Rectal smooth muscle tissue (tissue), 1 donor: ENCODE measurements around the gene SERPINB1.
"Not testable (repeated sequence)": the region's sequence is repeated elsewhere in the genome, so short reads cannot be mapped to it uniquely, and the experiment has no call there.

Source experiments
- H3K27ac ChIP-seq: one replicate; pipeline ENCODE4 v1.7.0; 2013; ENCODE audit warnings: low read depth, low read length, inconsistent platforms
- H3K27me3 ChIP-seq: one replicate; pipeline ENCODE4 v1.7.0; 2013; ENCODE audit warnings: low read length; ENCODE audit not compliant: control insufficient read depth, insufficient read depth
- H3K36me3 ChIP-seq: one replicate; pipeline ENCODE4 v1.7.0; 2013; ENCODE audit warnings: low read length; ENCODE audit not compliant: control insufficient read depth, insufficient read depth
- H3K4me1 ChIP-seq: one replicate; pipeline ENCODE4 v1.7.0; 2013; ENCODE audit warnings: low read length; ENCODE audit not compliant: control insufficient read depth, insufficient read depth
- H3K4me3 ChIP-seq: one replicate; pipeline ENCODE4 v1.7.0; 2013; ENCODE audit warnings: low read length
- H3K9ac ChIP-seq: one replicate; pipeline ENCODE4 v1.7.0; 2013; ENCODE audit warnings: low read length

The SERPINB1 gene

GRCh38 chr6:2861822-2862164, 20.1 kb upstream of the SERPINB1 start:
- peaks cover 6% of the 10 kb centered on the region for H3K4me1 ChIP-seq
- no peak overlapping the region for H3K9ac ChIP-seq
- no peaks in the 10 kb centered on the region for H3K36me3 ChIP-seq
- H3K4me3 ChIP-seq: no peak overlapping the region
- no peak overlapping the region for H3K27ac ChIP-seq
- no peaks in the 10 kb centered on the region for H3K27me3 ChIP-seq

DNA sequence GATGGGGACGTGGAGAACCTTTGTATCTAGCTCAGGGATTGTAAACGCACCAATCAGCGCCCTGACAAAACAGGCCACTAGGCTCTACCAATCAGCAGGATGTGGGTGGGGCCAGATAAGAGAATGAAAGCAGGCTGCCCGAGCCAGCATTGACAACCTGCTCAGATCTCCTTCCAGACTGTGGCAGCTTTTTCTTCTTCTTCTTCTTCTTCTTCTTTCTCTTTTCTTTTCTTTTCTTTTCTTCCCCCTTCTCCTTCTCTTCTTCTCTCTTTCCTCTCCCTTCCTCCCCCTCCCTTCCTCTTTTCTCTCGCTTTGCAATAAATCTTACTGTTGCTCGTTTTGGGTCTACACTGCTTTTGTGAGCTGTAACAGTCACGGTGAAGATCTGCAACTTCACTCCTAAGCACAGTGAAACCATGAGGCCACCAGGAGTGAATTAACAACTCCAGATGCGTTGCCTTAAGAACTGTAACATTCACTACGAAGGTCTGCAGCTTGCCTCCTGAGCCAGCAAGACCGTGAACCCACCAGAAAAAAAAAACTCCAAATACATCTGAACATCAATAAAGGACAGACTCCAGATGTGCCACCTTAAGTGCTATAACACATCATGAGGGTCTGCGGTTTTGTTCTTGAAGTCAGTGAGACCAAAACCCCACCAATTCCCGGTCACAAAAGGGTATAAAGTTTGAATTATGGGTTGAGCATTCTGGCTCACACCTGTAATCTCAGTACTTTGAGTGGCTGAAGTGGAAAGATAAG, 19.6 kb upstream of the SERPINB1 start:
- peaks cover 6% of the 10 kb centered on the region for H3K4me1 ChIP-seq
- H3K36me3 ChIP-seq: no peaks in the 10 kb centered on the region
- no peak overlapping the region for H3K27ac ChIP-seq
- no peak overlapping the region for H3K9ac ChIP-seq
- no peak overlapping the region for H3K4me3 ChIP-seq
- H3K27me3 ChIP-seq: no peaks in the 10 kb centered on the region

- H3K9ac ChIP-seq, H3K27me3 ChIP-seq, H3K36me3 ChIP-seq, H3K4me1 ChIP-seq, H3K4me3 ChIP-seq, H3K27ac ChIP-seq: not testable (repeated sequence)
These were observed 19.0 kb upstream of the SERPINB1 start for GRCh38 chr6:2860706-2861059.

DNA sequence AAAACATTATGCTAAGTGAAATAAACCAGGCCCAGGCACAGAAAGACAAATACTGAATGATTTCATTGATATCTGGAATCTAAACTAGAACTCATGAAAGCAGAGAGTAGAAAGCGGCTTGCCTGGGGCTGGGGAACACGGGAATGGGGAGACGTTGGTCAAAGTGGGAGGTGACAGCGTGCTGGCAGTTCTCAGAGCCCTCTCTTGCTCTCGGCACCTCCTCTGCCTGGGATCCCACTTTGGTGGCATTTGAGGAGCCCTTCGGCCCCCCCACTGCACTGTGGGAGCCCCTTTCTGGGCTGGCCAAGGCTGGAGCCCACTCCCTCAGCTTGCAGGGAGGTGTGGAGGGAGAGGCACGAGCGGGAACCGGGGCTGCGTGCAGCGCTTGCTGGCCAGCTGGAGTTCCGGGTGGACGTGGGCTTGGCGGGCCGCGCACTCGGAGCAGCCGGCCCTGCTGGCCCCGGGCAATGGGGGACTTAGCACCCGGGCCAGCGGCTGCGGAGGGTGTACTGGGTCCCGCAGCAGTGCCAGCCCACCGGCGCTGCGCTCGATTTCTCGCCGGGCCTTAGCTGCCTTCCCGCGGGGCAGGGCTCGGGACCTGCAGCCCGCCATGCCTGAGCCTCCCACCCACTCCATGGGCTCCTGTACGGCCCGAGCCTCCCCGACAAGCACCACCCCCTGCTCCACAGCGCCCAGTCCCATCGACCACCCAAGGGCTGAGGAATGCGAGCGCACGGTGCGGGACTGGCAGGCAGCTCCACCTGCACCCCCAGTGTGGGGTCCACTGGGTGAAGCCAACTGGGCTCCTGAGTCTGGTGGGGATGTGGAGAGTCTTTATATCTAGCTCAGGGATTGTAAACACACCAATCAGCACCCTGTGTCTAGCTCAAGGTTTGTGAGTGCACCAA, 18.4 kb upstream of the SERPINB1 start:
- not testable (repeated sequence) for H3K4me3 ChIP-seq, H3K27me3 ChIP-seq, H3K4me1 ChIP-seq, H3K27ac ChIP-seq, H3K36me3 ChIP-seq, H3K9ac ChIP-seq

DNA sequence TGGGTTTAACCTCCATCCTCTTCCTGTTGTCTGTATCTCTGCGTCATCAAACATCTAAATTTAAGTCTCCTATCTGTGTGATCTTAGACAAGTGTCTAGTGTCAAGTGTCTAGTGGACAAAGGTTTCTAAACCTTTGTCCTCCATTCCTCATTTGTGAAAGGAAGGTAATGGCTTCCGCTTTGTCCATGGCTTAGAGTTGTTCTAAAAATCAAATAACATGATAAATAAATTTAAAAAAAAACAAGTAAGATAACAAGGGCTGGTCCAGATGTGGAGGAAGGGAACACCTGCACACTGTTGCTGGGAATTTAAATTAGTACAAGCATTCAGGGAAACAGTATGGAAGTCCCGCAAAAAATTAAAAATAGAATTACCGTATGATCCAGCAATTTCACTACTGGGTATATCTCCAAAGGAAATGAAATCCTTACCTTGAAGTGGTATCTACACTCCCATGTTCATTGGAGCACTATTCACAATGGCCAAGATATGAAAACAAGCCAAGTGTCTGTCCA, 17.6 kb upstream of the SERPINB1 start:
- no peaks in the 10 kb centered on the region for H3K27me3 ChIP-seq
- H3K27ac ChIP-seq: no peak overlapping the region
- H3K9ac ChIP-seq: no peak overlapping the region
- no peaks in the 10 kb centered on the region for H3K36me3 ChIP-seq
- H3K4me3 ChIP-seq: peak overlapping the region; percentile 24
- peaks cover 6% of the 10 kb centered on the region for H3K4me1 ChIP-seq

- Histone ChIP-seq H3K36me3 (no peaks in the 10 kb centered on the region), H3K9ac (no peak overlapping the region), H3K27ac (peak overlapping the region; percentile 32), H3K4me1 (peaks cover 6% of the 10 kb centered on the region), H3K27me3 (no peaks in the 10 kb centered on the region), H3K4me3 (no peak overlapping the region)
These were observed 16.1 kb upstream of the SERPINB1 start for GRCh38 chr6:2857580-2858337.

DNA sequence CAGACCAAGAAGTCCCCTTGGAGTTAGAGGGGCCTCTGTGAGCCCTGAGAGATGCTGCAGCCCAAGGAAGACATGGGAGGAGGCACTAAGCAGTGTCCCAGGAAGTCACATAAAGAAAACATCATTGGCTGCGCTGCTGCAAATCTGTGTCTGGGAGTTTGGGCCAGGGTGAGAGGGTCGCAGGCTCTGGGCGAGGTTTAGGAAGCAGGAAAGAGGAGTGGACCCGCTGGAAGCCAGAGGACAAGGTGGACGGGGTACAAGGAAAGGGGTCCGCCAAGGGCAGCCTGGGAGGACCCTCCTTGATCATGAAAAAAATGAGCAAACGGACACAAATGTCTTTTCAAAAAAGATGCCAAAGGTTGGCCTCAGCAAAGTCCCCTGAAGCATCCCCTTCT, 15.5 kb upstream of the SERPINB1 start:
- Histone ChIP-seq H3K9ac (no peak overlapping the region), H3K36me3 (no peaks in the 10 kb centered on the region), H3K4me3 (no peak overlapping the region), H3K4me1 (peaks cover 6% of the 10 kb centered on the region), H3K27me3 (no peaks in the 10 kb centered on the region), H3K27ac (no peak overlapping the region)

- no peaks in the 10 kb centered on the region for H3K27me3 ChIP-seq
- H3K4me1 ChIP-seq: peaks cover 6% of the 10 kb centered on the region
- H3K27ac ChIP-seq: no peak overlapping the region
- H3K4me3 ChIP-seq: peak overlapping the region; percentile 28
- no peak overlapping the region for H3K9ac ChIP-seq
- no peaks in the 10 kb centered on the region for H3K36me3 ChIP-seq
These were observed 13.4 kb upstream of the SERPINB1 start for GRCh38 chr6:2855061-2855519.

GRCh38 chr6:2854396-2854982, 12.8 kb upstream of the SERPINB1 start:
- H3K4me3 ChIP-seq: peak overlapping the region; percentile 65
- H3K9ac ChIP-seq: peak overlapping the region; percentile 34

DNA sequence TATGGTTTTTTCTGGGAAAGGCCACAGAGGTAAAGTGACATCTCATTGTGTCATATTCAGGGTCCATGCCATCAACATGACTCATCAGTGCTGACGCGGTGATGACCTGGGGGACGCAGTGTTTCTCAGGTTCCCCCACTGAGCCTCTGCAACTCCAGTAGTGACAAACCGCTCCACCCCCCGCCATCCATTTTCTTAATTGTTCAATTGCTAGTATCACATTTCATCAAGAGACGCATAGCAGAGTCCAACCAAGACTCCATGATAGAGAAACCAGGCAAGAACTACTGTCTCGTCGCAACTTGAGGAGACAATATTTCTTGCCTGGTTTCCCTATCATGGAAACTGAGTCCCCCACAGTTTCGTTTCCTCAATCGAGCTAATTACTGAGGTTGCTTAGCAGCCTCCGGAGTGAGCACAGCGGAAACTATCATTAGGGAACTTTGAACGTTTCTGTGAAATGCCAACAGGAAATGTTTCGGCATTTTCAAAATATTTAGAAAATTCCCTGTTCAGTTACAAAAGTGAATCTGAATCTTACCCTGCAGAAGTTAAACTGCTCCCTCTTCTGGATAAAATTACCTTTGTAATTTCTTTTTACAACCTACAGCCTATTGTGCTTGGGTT, 12.2 kb upstream of the SERPINB1 start:
- no peaks in the 10 kb centered on the region for H3K27me3 ChIP-seq
- peak overlapping the region; percentile 65 for H3K4me3 ChIP-seq
- H3K4me1 ChIP-seq: peaks cover 5% of the 10 kb centered on the region
- H3K9ac ChIP-seq: no peak overlapping the region
- H3K27ac ChIP-seq: peak overlapping the region; percentile 60
- no peaks in the 10 kb centered on the region for H3K36me3 ChIP-seq

More at GRCh38 chr6:2854396-2854982, 12.8 kb upstream of the SERPINB1 start:
- Histone ChIP-seq H3K27ac (peak overlapping the region; percentile 60), H3K27me3 (no peaks in the 10 kb centered on the region), H3K4me1 (peaks cover 6% of the 10 kb centered on the region), H3K36me3 (no peaks in the 10 kb centered on the region)

DNA sequence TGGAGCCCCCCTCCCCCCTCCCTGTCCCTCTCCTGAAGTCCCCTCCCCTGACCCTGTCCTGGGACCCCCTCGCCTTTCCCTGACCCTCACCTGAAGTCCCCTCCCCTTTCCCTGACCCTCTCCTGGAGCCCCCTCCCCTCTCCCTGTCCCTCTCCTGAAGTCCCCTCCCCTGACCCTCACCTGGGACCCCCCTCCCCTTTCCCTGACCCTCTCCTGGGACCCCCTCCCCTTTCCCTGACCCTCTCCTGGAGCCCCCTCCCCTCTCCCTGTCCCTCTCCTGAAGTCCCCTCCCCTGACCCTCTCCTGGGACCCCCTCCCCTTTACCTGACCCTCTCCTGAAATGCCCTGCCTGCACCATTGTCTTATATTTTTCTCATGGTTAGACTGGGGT, 11.7 kb upstream of the SERPINB1 start:
- peak overlapping the region; percentile 65 for H3K4me3 ChIP-seq
- not testable (repeated sequence) for H3K27ac ChIP-seq, H3K36me3 ChIP-seq, H3K9ac ChIP-seq, H3K27me3 ChIP-seq, H3K4me1 ChIP-seq
